HEK293 (cell line): Measurements from ENCODE around the gene SRR.
A peak's percentile ranks its signal among the peaks of the same experiment; 100 is the strongest.

Experiments used
- ELK4 ChIP-seq: IDR thresholded peaks from 2 replicates; pipeline ENCODE4 v1.6.1; 2011; ENCODE audit warnings: mild to moderate bottlenecking, low read depth, low read length, borderline replicate concordance
- GFI1B ChIP-seq: fragments of 450-650 bp; formaldehyde crosslinking; IDR thresholded peaks from 2 replicates; pipeline ENCODE4 v1.5.1; 2016; ENCODE audit warnings: missing biosample characterization, missing genetic modification characterization
- HOXA7 ChIP-seq: sonication (generic); formaldehyde crosslinking; IDR thresholded peaks from 2 replicates; pipeline ENCODE4 v1.8.1; 2022; ENCODE audit warnings: missing genetic modification reagents, borderline replicate concordance
- KLF8 ChIP-seq: fragments of 450-650 bp; formaldehyde crosslinking; IDR thresholded peaks from 2 replicates; pipeline ENCODE4 v1.5.1; 2016; ENCODE audit warnings: missing biosample characterization, missing genetic modification characterization
- KLF9 ChIP-seq: fragments of 450-650 bp; formaldehyde crosslinking; IDR thresholded peaks from 2 replicates; pipeline ENCODE4 v1.5.1; 2016; ENCODE audit warnings: missing biosample characterization, missing genetic modification characterization, low read depth
- MEIS1 ChIP-seq: sonication (generic); formaldehyde crosslinking; IDR thresholded peaks from 2 replicates; pipeline ENCODE4 v1.8.1; 2022; ENCODE audit warnings: missing genetic modification reagents, mild to moderate bottlenecking, borderline replicate concordance
- PRDM1 ChIP-seq: fragments of 450-650 bp; formaldehyde crosslinking; IDR thresholded peaks from 2 replicates; pipeline ENCODE4; 2016; ENCODE audit warnings: missing biosample characterization, missing genetic modification characterization
- YY1 ChIP-seq: fragments of 450-650 bp; formaldehyde crosslinking; IDR thresholded peaks from 2 replicates; pipeline ENCODE4 v1.5.1; 2018; ENCODE audit warnings: missing biosample characterization, missing genetic modification characterization
- ZBTB17 ChIP-seq: fragments of 450-650 bp; formaldehyde crosslinking; IDR thresholded peaks from 2 replicates; pipeline ENCODE4 v1.5.1; 2016; ENCODE audit warnings: missing biosample characterization, missing genetic modification characterization
- ZBTB6 ChIP-seq: fragments of 450-650 bp; formaldehyde crosslinking; IDR thresholded peaks from 2 replicates; pipeline ENCODE4 v1.5.1; 2017; ENCODE audit warnings: missing biosample characterization, missing genetic modification characterization
- ZBTB7A ChIP-seq: fragments of 450-650 bp; formaldehyde crosslinking; IDR thresholded peaks from 2 replicates; pipeline ENCODE4 v1.5.1; 2016; ENCODE audit warnings: low read depth, missing biosample characterization, missing genetic modification characterization
- ZFP41 ChIP-seq: fragments of 450-650 bp; formaldehyde crosslinking; IDR thresholded peaks from 2 replicates; pipeline ENCODE4 v1.5.1; 2016; ENCODE audit warnings: missing biosample characterization, missing genetic modification characterization, borderline replicate concordance
- ZFP69B ChIP-seq: fragments of 450-650 bp; formaldehyde crosslinking; IDR thresholded peaks from 2 replicates; pipeline ENCODE4 v1.5.1; 2016; ENCODE audit warnings: missing biosample characterization, missing genetic modification characterization
- ZNF10 ChIP-seq: fragments of 450-650 bp; formaldehyde crosslinking; IDR thresholded peaks from 2 replicates; pipeline ENCODE4 v1.5.1; 2017; ENCODE audit warnings: missing biosample characterization, missing genetic modification characterization
- ZNF112 ChIP-seq: fragments of 450-650 bp; formaldehyde crosslinking; IDR thresholded peaks from 2 replicates; pipeline ENCODE4 v1.5.0; 2017; ENCODE audit warnings: missing biosample characterization, missing genetic modification characterization
- ZNF132 ChIP-seq: fragments of 450-650 bp; formaldehyde crosslinking; IDR thresholded peaks from 2 replicates; pipeline ENCODE4 v1.5.1; 2017; ENCODE audit warnings: missing biosample characterization, missing genetic modification characterization, borderline replicate concordance
- ZNF221 ChIP-seq: fragments of 450-650 bp; formaldehyde crosslinking; IDR thresholded peaks from 2 replicates; pipeline ENCODE4 v1.5.1; 2017; ENCODE audit warnings: missing biosample characterization, missing genetic modification characterization, borderline replicate concordance
- ZNF24 ChIP-seq: fragments of 450-650 bp; formaldehyde crosslinking; IDR thresholded peaks from 2 replicates; pipeline ENCODE4 v1.5.1; 2016; ENCODE audit warnings: missing biosample characterization, missing genetic modification characterization
- ZNF266 ChIP-seq: fragments of 450-650 bp; formaldehyde crosslinking; IDR thresholded peaks from 2 replicates; pipeline ENCODE4 v1.5.1; 2016; ENCODE audit warnings: missing biosample characterization, missing genetic modification characterization, low read depth
- ZNF280D ChIP-seq: fragments of 450-650 bp; formaldehyde crosslinking; IDR thresholded peaks from 2 replicates; pipeline ENCODE4 v1.5.1; 2016; ENCODE audit warnings: missing biosample characterization, missing genetic modification characterization
- ZNF324 ChIP-seq: fragments of 450-650 bp; formaldehyde crosslinking; IDR thresholded peaks from 2 replicates; pipeline ENCODE4 v1.5.1; 2016; ENCODE audit warnings: missing biosample characterization, missing genetic modification characterization
- ZNF354C ChIP-seq: fragments of 450-650 bp; formaldehyde crosslinking; IDR thresholded peaks from 2 replicates; pipeline ENCODE4 v1.5.1; 2016; ENCODE audit warnings: missing biosample characterization, missing genetic modification characterization, low read depth, borderline replicate concordance
- ZNF423 ChIP-seq: fragments of 450-650 bp; formaldehyde crosslinking; IDR thresholded peaks from 2 replicates; pipeline ENCODE4 v1.5.1; 2016; ENCODE audit warnings: missing biosample characterization, missing genetic modification characterization
- ZNF449 ChIP-seq: fragments of 450-650 bp; formaldehyde crosslinking; IDR thresholded peaks from 2 replicates; pipeline ENCODE4 v1.5.1; 2017; ENCODE audit warnings: missing biosample characterization, mild to moderate bottlenecking, missing genetic modification characterization, moderate library complexity
- ZNF549 ChIP-seq: fragments of 450-650 bp; IDR thresholded peaks from 2 replicates; pipeline ENCODE4 v1.5.1; 2018; ENCODE audit warnings: missing biosample characterization, missing genetic modification characterization, mild to moderate bottlenecking, inconsistent platforms, moderate library complexity
- ZNF555 ChIP-seq: fragments of 450-650 bp; formaldehyde crosslinking; conservative IDR thresholded peaks from 2 replicates; pipeline ENCODE4 v1.5.1; 2017; ENCODE audit warnings: missing biosample characterization, mild to moderate bottlenecking, missing genetic modification characterization, inconsistent platforms
- ZNF621 ChIP-seq: fragments of 450-650 bp; formaldehyde crosslinking; IDR thresholded peaks from 2 replicates; pipeline ENCODE4 v1.5.1; 2017; ENCODE audit warnings: missing biosample characterization, missing genetic modification characterization
- ZNF658 ChIP-seq: fragments of 450-650 bp; formaldehyde crosslinking; IDR thresholded peaks from 2 replicates; pipeline ENCODE4; 2016; ENCODE audit warnings: missing biosample characterization, missing genetic modification characterization
- ZNF692 ChIP-seq: fragments of 450-650 bp; formaldehyde crosslinking; IDR thresholded peaks from 2 replicates; pipeline ENCODE4 v1.5.1; 2016; ENCODE audit warnings: missing biosample characterization, missing genetic modification characterization
- ZNF777 ChIP-seq: fragments of 450-650 bp; formaldehyde crosslinking; IDR thresholded peaks from 2 replicates; pipeline ENCODE4 v1.5.1; 2017; ENCODE audit warnings: missing biosample characterization, missing genetic modification characterization, borderline replicate concordance
- ZNF791 ChIP-seq: fragments of 450-650 bp; formaldehyde crosslinking; IDR thresholded peaks from 2 replicates; pipeline ENCODE4 v1.5.1; 2016; ENCODE audit warnings: missing biosample characterization, missing genetic modification characterization
- ZNF792 ChIP-seq: fragments of 450-650 bp; formaldehyde crosslinking; IDR thresholded peaks from 2 replicates; pipeline ENCODE4 v1.5.1; 2016; ENCODE audit warnings: missing biosample characterization, missing genetic modification characterization

SRR gene

GRCh38 chr17:2303204-2304188 lies at the start of gene SRR, which contains the start of gene SMG6 (continued):
- TF ChIP-seq KLF9 (tag by site-specific recombination) (peak; percentile 94), ZFP41 (tag by site-specific recombination) (no peak), ZNF10 (0 out of 2 replicates have a peak, but pooled peaks have one; percentile 39), MEIS1 (CRISPR knock-in tag) (no peak), ZBTB7A (tag by site-specific recombination) (no peak), ZNF423 (tag by site-specific recombination) (no peak), ZNF555 (tag by site-specific recombination) (no peak), ZNF24 (tag by site-specific recombination) (0 out of 2 replicates have a peak, but pooled peaks have one; percentile 47), ZNF621 (tag by site-specific recombination) (no peak), ZNF132 (tag by site-specific recombination) (no peak), ZNF549 (tag by site-specific recombination) (no peak), PRDM1 (tag by site-specific recombination) (no peak), ZNF266 (tag by site-specific recombination) (no peak), ZBTB17 (tag by site-specific recombination) (peak; percentile 89), ZNF792 (no peak), ELK4 (no peak), ZNF324 (tag by site-specific recombination) (peak; percentile 43; the same call in 1 of the 2 replicates), ZNF354C (no peak), ZNF449 (tag by site-specific recombination) (peak; percentile 90), ZNF221 (tag by site-specific recombination) (no peak), ZFP69B (tag by site-specific recombination) (0 out of 2 replicates have a peak, but pooled peaks have one; percentile 41), ZNF791 (tag by site-specific recombination) (no peak), ZNF777 (tag by site-specific recombination) (no peak), ZNF692 (tag by site-specific recombination) (0 out of 2 replicates have a peak, but pooled peaks have one; percentile 33), YY1 (tag by site-specific recombination) (peak; percentile 68; the same call in 1 of the 2 replicates), ZBTB6 (tag by site-specific recombination) (peak; percentile 42; the same call in 1 of the 2 replicates), ZNF658 (tag by site-specific recombination) (no peak), ZNF112 (tag by site-specific recombination) (no peak), GFI1B (tag by site-specific recombination) (no peak), HOXA7 (no peak), ZNF280D (no peak), KLF8 (tag by site-specific recombination) (peak; percentile 92; the same call in 1 of the 2 replicates)
